GM12878 (cell line): ENCODE results near the gene SLC39A13.

Experiments used
- CTCF ChIP-seq, 3 experiments: IDR thresholded peaks in 2 of 3; conservative IDR thresholded peaks in 1 of 3; 2 replicates each; pipeline ENCODE4 v1.5.1; 2011; ENCODE audit warnings: low read depth in 3 of 3, low read length in 3 of 3, mild to moderate bottlenecking in 3 of 3, control low read depth in 2 of 3, moderate library complexity in 2 of 3, inconsistent platforms in 1 of 3, mixed read lengths in 1 of 3; ENCODE audit not compliant: control insufficient read depth in 2 of 3, insufficient read depth in 1 of 3; ENCODE audit errors: extremely low read depth in 1 of 3
- EZH2 ChIP-seq: IDR thresholded peaks from 2 replicates; pipeline ENCODE4 v1.6.1; 2012; ENCODE audit warnings: low read depth, mild to moderate bottlenecking, control low read depth, inconsistent platforms, low read length, borderline replicate concordance; ENCODE audit not compliant: control insufficient read depth
- PRDM15 ChIP-seq: fragments of 450-650 bp; formaldehyde crosslinking; IDR thresholded peaks from 2 replicates; pipeline ENCODE4 v1.4.0; 2020; ENCODE audit warnings: mild to moderate bottlenecking, moderate library complexity
- USF1 ChIP-seq: IDR thresholded peaks from 2 replicates; pipeline ENCODE4 v1.6.1; 2011; ENCODE audit warnings: borderline replicate concordance, low read depth, mild to moderate bottlenecking, moderate library complexity, mixed read lengths, low read length; ENCODE audit not compliant: insufficient read depth; ENCODE audit errors: extremely low read length

- TF ChIP-seq PRDM15 (no peak), CTCF (IDR thresholded peaks at IDR 0.05 in 2 of 3, conservative IDR thresholded peaks at IDR 0.05 in 1 of 3; ENCODE audit: control insufficient read depth in 2 of 3, extremely low read depth in 1 of 3, insufficient read depth in 1 of 3, low read depth in 3 of 3, low read length in 3 of 3) (no peak), EZH2 (no peak), USF1 (no peak)
These were observed 15.7 kb upstream of the SLC39A13 start for GRCh38 chr11:47392546-47393162.
